ENCODE measurements around the gene VAV2.

GRCh38 chr9:133862585-133863256 is 129.4 kb downstream of the VAV2 start:
- TF ChIP-seq POLR2A (IDR thresholded peaks at IDR 0.05) = no peak
- TF ChIP-seq, protein P1, sequence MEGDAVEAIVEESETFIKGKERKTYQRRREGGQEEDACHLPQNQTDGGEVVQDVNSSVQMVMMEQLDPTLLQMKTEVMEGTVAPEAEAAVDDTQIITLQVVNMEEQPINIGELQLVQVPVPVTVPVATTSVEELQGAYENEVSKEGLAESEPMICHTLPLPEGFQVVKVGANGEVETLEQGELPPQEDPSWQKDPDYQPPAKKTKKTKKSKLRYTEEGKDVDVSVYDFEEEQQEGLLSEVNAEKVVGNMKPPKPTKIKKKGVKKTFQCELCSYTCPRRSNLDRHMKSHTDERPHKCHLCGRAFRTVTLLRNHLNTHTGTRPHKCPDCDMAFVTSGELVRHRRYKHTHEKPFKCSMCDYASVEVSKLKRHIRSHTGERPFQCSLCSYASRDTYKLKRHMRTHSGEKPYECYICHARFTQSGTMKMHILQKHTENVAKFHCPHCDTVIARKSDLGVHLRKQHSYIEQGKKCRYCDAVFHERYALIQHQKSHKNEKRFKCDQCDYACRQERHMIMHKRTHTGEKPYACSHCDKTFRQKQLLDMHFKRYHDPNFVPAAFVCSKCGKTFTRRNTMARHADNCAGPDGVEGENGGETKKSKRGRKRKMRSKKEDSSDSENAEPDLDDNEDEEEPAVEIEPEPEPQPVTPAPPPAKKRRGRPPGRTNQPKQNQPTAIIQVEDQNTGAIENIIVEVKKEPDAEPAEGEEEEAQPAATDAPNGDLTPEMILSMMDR (IDR thresholded peaks at IDR 0.05) = no peak
